Transverse colon (tissue), 4 donors: ENCODE data around the gene CFAP99. TPM values are rescaled to one million over a fixed set of nuclear protein-coding genes. Genes with fewer than 3 reads are reported as not detected.

Source experiments
- DNase-seq: peaks from one replicate; pipeline ENCODE4 v3.0.0-alpha.2; 2019
- H3K27ac ChIP-seq, 4 donors: fragments of 200-600 bp; sonication (generic); 2 replicates each; pipeline ENCODE4 v1.5.1; 2016 to 2018; ENCODE audit warnings: inconsistent platforms in 4 of 4
- H3K27me3 ChIP-seq: fragments of 200-600 bp; sonication (generic); 2 replicates; pipeline ENCODE4 v1.5.1; 2017; ENCODE audit warnings: inconsistent platforms
- H3K36me3 ChIP-seq, 4 donors: fragments of 200-600 bp; sonication (generic); 2 replicates each; pipeline ENCODE4 v1.5.1; 2017 to 2019; ENCODE audit warnings: inconsistent platforms in 4 of 4
- H3K4me1 ChIP-seq, 4 donors: fragments of 200-600 bp; sonication (generic); 2 replicates each; pipeline ENCODE4 v1.5.1; 2017 to 2020; ENCODE audit warnings: inconsistent platforms in 4 of 4
- H3K4me3 ChIP-seq, 4 donors: fragments of 200-600 bp; sonication (generic); 1 replicate in 1 of 4; 2 replicates in 3 of 4; pipeline versions ENCODE4 v1.5.1 to v1.6.1; 2017 to 2019; ENCODE audit warnings: inconsistent platforms in 4 of 4
- H3K9me3 ChIP-seq, 2 donors: fragments of 200-600 bp; sonication (generic); 2 replicates each; pipeline ENCODE4 v1.5.1; 2017 to 2019; ENCODE audit warnings: inconsistent platforms in 2 of 2
- CTCF ChIP-seq, 5 experiments: fragments of 200-600 bp in 3 of 5; fragments of 450-650 bp in 2 of 5; sonication (generic) in 3 of 5; IDR thresholded peaks; 1 replicate in 2 of 5; 2 replicates in 3 of 5; pipeline ENCODE4 v1.5.1; 2016 to 2017; ENCODE audit warnings: antibody characterized with exemption in 5 of 5, inconsistent platforms in 3 of 5, mild to moderate bottlenecking in 2 of 5, moderate library complexity in 1 of 5
- EP300 ChIP-seq: sonication (generic); formaldehyde crosslinking; IDR thresholded peaks from one replicate; pipeline ENCODE4 v1.6.1; 2017; ENCODE audit warnings: antibody characterized with exemption, low read depth
- POLR2A ChIP-seq: fragments of 450-650 bp; IDR thresholded peaks from one replicate; pipeline ENCODE4 v1.6.1; 2016; ENCODE audit warnings: antibody characterized with exemption, mild to moderate bottlenecking, moderate library complexity
- POLR2AphosphoS5 ChIP-seq, 3 donors: sonication (generic); formaldehyde crosslinking; IDR thresholded peaks; one replicate each; pipeline ENCODE4 v1.6.1; 2016; ENCODE audit warnings: antibody characterized with exemption in 3 of 3
- WGBS, 2 donors: methylation state at CpG; one replicate each; pipeline ENCODE4 v1.1.5; 2018; ENCODE audit warnings: low coverage in 1 of 2; 5-methylcytosine and 5-hydroxymethylcytosine counted together
- in situ Hi-C, 4 donors: fragments of 200-750 bp; cut with MboI; loops; one replicate each; pipeline versions ENCODE4 v1.15.0 to v1.15.1; 2017; ENCODE audit warnings: low sequenced_read_pairs in 3 of 4, low pct_ligation_motif_present in 1 of 4, low pct_unique_long_range_greater_than_20kb in 1 of 4
- intact Hi-C: fragments of 100-400 bp; cut with DNase I; formaldehyde crosslinking; loops from one replicate; pipeline ENCODE4 v1.15.1; 2023; ENCODE audit warnings: low total_unique reads
- total RNA-seq, 4 donors: library from RNA; depleted of rRNA; stranded (reverse); fragments of >200 nt; gene quantifications; one replicate each; pipeline ENCODE4 v1.1.0, GENCODE V29; 2016

CFAP99 gene
- total RNA-seq, 4 donors from 2014 or later: 0.32 to 0.82 (median 0.60) TPM; not detected in 1

- no peak overlapping the region for H3K4me3 ChIP-seq
- intact Hi-C loops: no loop called here
- H3K27ac ChIP-seq: no peak overlapping the region
- H3K27me3 ChIP-seq: no peaks in the 10 kb centered on the region
- in situ Hi-C loops: no loop called here
- no peak for DNase-seq
- no peaks in the 10 kb centered on the region for H3K9me3 ChIP-seq
- H3K4me1 ChIP-seq: peaks cover 0 to 6% (median 3%) of the 10 kb centered on the region in 4 donors
- H3K36me3 ChIP-seq: no peaks in the 10 kb centered on the region
- 67% methylated on average over 9 of the region's 9 CpGs; no CpG with 5 or more reads in 1 of the 2 donors for WGBS, 2 donors
- TF ChIP-seq EP300: no peak
- no peak for TF ChIP-seq POLR2AphosphoS5 (IDR thresholded peaks at IDR 0.05)
- no peak for TF ChIP-seq CTCF (IDR thresholded peaks at IDR 0.05)
- no peak for TF ChIP-seq POLR2A
These were observed 30.1 kb upstream of the CFAP99 start for GRCh38 chr4:2388429-2389182.

DNA sequence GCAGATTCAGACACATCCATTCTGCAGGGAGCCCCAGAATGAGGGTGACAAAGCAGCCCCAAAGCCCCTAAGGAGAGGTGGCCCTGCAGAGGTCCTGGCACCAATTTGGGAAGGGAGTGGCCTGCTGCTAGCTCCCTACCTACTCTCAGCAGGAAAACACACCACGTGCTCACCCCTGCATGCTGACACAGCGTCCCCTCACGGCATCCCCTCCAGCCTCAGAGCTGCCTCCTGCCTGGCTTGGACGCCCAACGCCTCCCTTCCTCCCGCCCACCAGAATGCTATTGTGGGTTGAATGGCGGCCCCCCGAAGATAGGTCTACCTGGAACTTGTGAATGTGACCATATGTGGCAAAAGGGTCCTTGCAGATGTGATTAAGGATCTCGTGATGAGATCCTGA, 29.1 kb upstream of the CFAP99 start:
- Histone ChIP-seq H3K27ac (no peak overlapping the region), H3K27me3 (no peaks in the 10 kb centered on the region), H3K4me1 (peaks cover 0 to 12% (median 5%) of the 10 kb centered on the region in 4 donors), H3K36me3 (no peaks in the 10 kb centered on the region), H3K9me3 (no peaks in the 10 kb centered on the region), H3K4me3 (no peak overlapping the region)
- intact Hi-C loops: no loop called here
- in situ Hi-C loops: no loop called here
- 86 to 92% methylated on average over 3 to 9 of the region's 9 CpGs for WGBS, 2 donors
- no peak for DNase-seq
- no peak for TF ChIP-seq POLR2A
- no peak for TF ChIP-seq EP300
- TF ChIP-seq POLR2AphosphoS5 (IDR thresholded peaks at IDR 0.05): no peak
- no peak for TF ChIP-seq CTCF (IDR thresholded peaks at IDR 0.05)

- no peak for DNase-seq
- TF ChIP-seq POLR2A (no peak), EP300 (no peak)
- no peaks in the 10 kb centered on the region for H3K36me3 ChIP-seq
- WGBS, 2 donors: 40 to 59% methylated on average over 1 to 9 of the region's 9 CpGs
- no peaks in the 10 kb centered on the region for H3K9me3 ChIP-seq
- in situ Hi-C loops: no loop called here
- peaks cover 0 to 12% (median 5%) of the 10 kb centered on the region in 4 donors for H3K4me1 ChIP-seq
- H3K4me3 ChIP-seq: no peak overlapping the region
- H3K27me3 ChIP-seq: no peaks in the 10 kb centered on the region
- no peak overlapping the region for H3K27ac ChIP-seq
- intact Hi-C loops: no loop called here
These were observed 28.6 kb upstream of the CFAP99 start for GRCh38 chr4:2390146-2390545.

DNA sequence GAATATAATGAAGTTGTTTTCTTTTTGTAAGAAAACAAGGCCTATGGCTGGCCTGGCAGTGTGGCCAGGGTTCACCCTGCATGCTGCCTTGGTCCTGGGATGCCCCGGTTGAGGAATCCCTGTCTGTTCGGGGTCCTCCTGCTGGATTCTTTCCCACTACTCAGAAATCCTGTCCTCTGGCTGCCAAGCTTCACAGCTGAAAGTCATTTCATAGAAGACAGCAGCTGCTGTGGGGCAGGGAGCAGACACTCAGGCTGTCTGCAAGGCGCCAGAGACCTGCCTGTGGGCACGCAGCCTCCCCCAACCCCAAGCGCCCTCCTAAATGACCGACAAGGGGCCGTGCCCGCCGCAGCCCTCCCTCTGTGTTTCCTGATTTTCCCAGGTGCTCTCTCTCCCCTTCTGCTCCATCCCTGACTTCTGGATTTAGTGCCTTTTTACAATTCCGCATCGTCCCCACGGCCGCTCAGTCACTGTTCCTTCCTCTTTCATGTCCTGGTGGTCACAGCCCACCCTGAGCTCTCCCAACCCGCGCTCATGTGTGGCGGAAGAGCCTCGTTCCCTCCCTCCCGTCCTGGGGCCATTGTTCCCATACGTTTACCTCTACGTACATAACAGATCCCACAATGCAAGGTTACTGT, 27.9 kb upstream of the CFAP99 start:
- H3K9me3 ChIP-seq: no peaks in the 10 kb centered on the region
- in situ Hi-C loops (no loop called here), intact Hi-C loops (no loop called here)
- no peaks in the 10 kb centered on the region for H3K36me3 ChIP-seq
- H3K27me3 ChIP-seq: no peaks in the 10 kb centered on the region
- H3K4me3 ChIP-seq: no peak overlapping the region
- 54 to 56% methylated on average over 11 to 20 of the region's 20 CpGs for WGBS, 2 donors
- TF ChIP-seq CTCF (IDR thresholded peaks at IDR 0.05): no peak
- TF ChIP-seq EP300: no peak
- TF ChIP-seq POLR2AphosphoS5 (IDR thresholded peaks at IDR 0.05): no peak
- no peak for TF ChIP-seq POLR2A
- H3K27ac ChIP-seq: no peak overlapping the region
- H3K4me1 ChIP-seq: peaks cover 3 to 19% (median 7%) of the 10 kb centered on the region in 4 donors
- DNase-seq: no peak
